ENCODE measurements around the gene CARD10. TPM values are rescaled to one million over a fixed set of nuclear protein-coding genes. Genes with fewer than 3 reads are reported as not detected.

Gene CARD10
- total RNA-seq, 1 experiment from 2014 or later, result 63.9 TPM

- TF ChIP-seq EZH2 (IDR thresholded peaks at IDR 0.05; ENCODE audit: low read depth) (no peak), CTCF (conservative IDR thresholded peaks at IDR 0.05) (no peak)
- no peak overlapping the region for H3K4me3 ChIP-seq
- peaks cover 18% of the 10 kb centered on the region; the same call in 1 of the 2 replicates for H3F3A ChIP-seq (ENCODE audit: insufficient read depth, low read depth)
- H3K36me3 ChIP-seq (ENCODE audit: low read depth), result no peaks in the 10 kb centered on the region
- no peaks in the 10 kb centered on the region for H3K9me2 ChIP-seq (ENCODE audit: insufficient read depth)
- no peak overlapping the region for H2AFZ ChIP-seq
- no peak for DNase-seq
- BruUV-seq (replicated peaks), result no TSS peak
- H3K9me3 ChIP-seq (ENCODE audit: insufficient read depth, low read depth), result no peaks in the 10 kb centered on the region
- H3K27ac ChIP-seq, result no peak overlapping the region
- ChIA-PET POLR2A (ENCODE audit: unreplicated experiment) (no interaction called here), CTCF (no interaction called here)
- no peaks in the 10 kb centered on the region for H4K20me1 ChIP-seq (ENCODE audit: insufficient read depth)
- intact Hi-C loops (cut with micrococcal nuclease; ENCODE audit: unreplicated experiment), result no loop called here
- no peaks in the 10 kb centered on the region for H3K79me2 ChIP-seq (ENCODE audit: low read depth)
- H3K27me3 ChIP-seq (ENCODE audit: insufficient read depth, low read depth), result no peaks in the 10 kb centered on the region
- no peaks in the 10 kb centered on the region for H3K4me1 ChIP-seq (replicated peaks; ENCODE audit: insufficient read depth)
- H3K4me2 ChIP-seq, result no peak overlapping the region
Observed at GRCh38 chr22:37480387-37481346, 38.5 kb downstream of the CARD10 start.

GRCh38 chr22:37479196-37479595 is 40.0 kb downstream of the CARD10 start:
- H3K27ac ChIP-seq, result no peak overlapping the region
- H3K27me3 ChIP-seq (ENCODE audit: insufficient read depth, low read depth), result no peaks in the 10 kb centered on the region
- no peaks in the 10 kb centered on the region for H3K4me1 ChIP-seq (replicated peaks; ENCODE audit: insufficient read depth)
- no peaks in the 10 kb centered on the region for H3K9me3 ChIP-seq (ENCODE audit: insufficient read depth, low read depth)
- H3K4me3 ChIP-seq, result no peak overlapping the region
- H3K36me3 ChIP-seq (ENCODE audit: low read depth), result no peaks in the 10 kb centered on the region
- no peak for DNase-seq
- ChIA-PET CTCF (no interaction called here), POLR2A (ENCODE audit: unreplicated experiment) (no interaction called here)
- no peak overlapping the region for H2AFZ ChIP-seq
- TF ChIP-seq EZH2 (IDR thresholded peaks at IDR 0.05; ENCODE audit: low read depth) (no peak), CTCF (conservative IDR thresholded peaks at IDR 0.05) (no peak)
- no peak overlapping the region for H3K4me2 ChIP-seq
- intact Hi-C loops (cut with micrococcal nuclease; ENCODE audit: unreplicated experiment), result no loop called here
- H4K20me1 ChIP-seq (ENCODE audit: insufficient read depth), result no peaks in the 10 kb centered on the region
- H3K79me2 ChIP-seq (ENCODE audit: low read depth), result no peaks in the 10 kb centered on the region
- H3F3A ChIP-seq (ENCODE audit: insufficient read depth, low read depth), result peaks cover 18% of the 10 kb centered on the region; the same call in 1 of the 2 replicates
- BruUV-seq (replicated peaks), result no TSS peak
- H3K9me2 ChIP-seq (ENCODE audit: insufficient read depth), result no peaks in the 10 kb centered on the region

GRCh38 chr22:37476389-37477329 is 42.6 kb downstream of the CARD10 start:
- DNase-seq, result no peak
- Histone ChIP-seq H4K20me1 (ENCODE audit: insufficient read depth) (no peaks in the 10 kb centered on the region), H3K4me2 (no peak overlapping the region), H3K36me3 (ENCODE audit: low read depth) (no peaks in the 10 kb centered on the region), H3F3A (ENCODE audit: insufficient read depth, low read depth) (peaks cover 16% of the 10 kb centered on the region; the same call in 1 of the 2 replicates), H3K9me2 (ENCODE audit: insufficient read depth) (no peaks in the 10 kb centered on the region), H3K27me3 (ENCODE audit: insufficient read depth, low read depth) (no peaks in the 10 kb centered on the region), H3K4me1 (replicated peaks; ENCODE audit: insufficient read depth) (no peaks in the 10 kb centered on the region), H3K9me3 (ENCODE audit: insufficient read depth, low read depth) (no peaks in the 10 kb centered on the region), H3K27ac (no peak overlapping the region), H2AFZ (no peak overlapping the region), H3K4me3 (no peak overlapping the region), H3K79me2 (ENCODE audit: low read depth) (no peaks in the 10 kb centered on the region)
- intact Hi-C loops (cut with micrococcal nuclease; ENCODE audit: unreplicated experiment), result no loop called here
- CTCF ChIA-PET, result no interaction called here
- TF ChIP-seq EZH2 (IDR thresholded peaks at IDR 0.05; ENCODE audit: low read depth) (no peak), CTCF (conservative IDR thresholded peaks at IDR 0.05) (no peak)
- POLR2A ChIA-PET (ENCODE audit: unreplicated experiment), result no interaction called here
- no TSS peak for BruUV-seq (replicated peaks)
